SK-MEL-5 (cell line): ENCODE results near the gene NPSR1. TPM values are rescaled to one million over a fixed set of nuclear protein-coding genes. Genes with fewer than 3 reads are reported as not detected.
A peak's percentile ranks its signal among the peaks of the same experiment; 100 is the strongest.

Source experiments
- DNase-seq: peaks from one replicate; pipeline ENCODE4 v3.0.0-alpha.2; 2016; ENCODE audit warnings: low read depth, low spot score
- in situ Hi-C: cut with HindIII; loops from 2 replicates; pipeline ENCODE4 v1.10.0; 2016; ENCODE audit warnings: low sequenced_read_pairs, high pct_unique_total_duplicates, low pct_unique_long_range_greater_than_20kb
- total RNA-seq: library from RNA; depleted of rRNA; stranded (reverse); fragments of >200 nt; shearing (Covaris generic); gene quantifications from 2 replicates; pipeline ENCODE4 v1.2.3, GENCODE V29; 2014

NPSR1 gene
- total RNA-seq, 1 experiment from 2014 or later, result not detected

- in situ Hi-C loops, result no loop called here
- DNase-seq, result no peak
Measured at GRCh38 chr7:34750209-34750608, 92.2 kb downstream of the NPSR1 start.

- in situ Hi-C loops, result no loop called here
Measured at GRCh38 chr7:34750636-34751035, 92.6 kb downstream of the NPSR1 start.

GRCh38 chr7:34751725-34752643 is 94.0 kb downstream of the NPSR1 start:
- DNase-seq, result no peak
- in situ Hi-C loops, result no loop called here

More at GRCh38 chr7:34750636-34751035, 92.6 kb downstream of the NPSR1 start:
- DNase-seq, result no peak

GRCh38 chr7:34752929-34753328 is 94.9 kb downstream of the NPSR1 start:
- in situ Hi-C loops, result no loop called here
- no peak for DNase-seq

GRCh38 chr7:34755008-34755407 is 97.0 kb downstream of the NPSR1 start:
- DNase-seq, result no peak
- in situ Hi-C loops, result no loop called here

GRCh38 chr7:34756025-34756437 is 98.0 kb downstream of the NPSR1 start:
- in situ Hi-C loops, result no loop called here
- no peak for DNase-seq

GRCh38 chr7:34756691-34757090 is 98.7 kb downstream of the NPSR1 start:
- DNase-seq, result no peak
- in situ Hi-C loops, result no loop called here

GRCh38 chr7:34757570-34758110 is 99.6 kb downstream of the NPSR1 start:
- in situ Hi-C loops, result no loop called here
- no peak for DNase-seq

GRCh38 chr7:34758111-34758601 is 100.1 kb downstream of the NPSR1 start:
- in situ Hi-C loops, result no loop called here

GRCh38 chr7:34759477-34760125 is 101.6 kb downstream of the NPSR1 start:
- in situ Hi-C loops, result no loop called here
- DNase-seq, result peak; percentile 80

More at GRCh38 chr7:34758111-34758601, 100.1 kb downstream of the NPSR1 start:
- DNase-seq, result no peak

- DNase-seq, result no peak
- in situ Hi-C loops, result no loop called here
Measured at GRCh38 chr7:34760271-34760670, 102.3 kb downstream of the NPSR1 start.

- in situ Hi-C loops, result no loop called here
Measured at GRCh38 chr7:34761206-34761605, 103.2 kb downstream of the NPSR1 start.

GRCh38 chr7:34761627-34762026 is 103.6 kb downstream of the NPSR1 start:
- in situ Hi-C loops, result no loop called here

More at GRCh38 chr7:34761206-34761605, 103.2 kb downstream of the NPSR1 start:
- no peak for DNase-seq

GRCh38 chr7:34762764-34763163 is 104.7 kb downstream of the NPSR1 start:
- no peak for DNase-seq
- in situ Hi-C loops, result no loop called here

More at GRCh38 chr7:34761627-34762026, 103.6 kb downstream of the NPSR1 start:
- no peak for DNase-seq

- no peak for DNase-seq
- in situ Hi-C loops, result no loop called here
Measured at GRCh38 chr7:34772296-34772938, 114.4 kb downstream of the NPSR1 start.

GRCh38 chr7:34776748-34777358 is 118.8 kb downstream of the NPSR1 start:
- in situ Hi-C loops, result no loop called here
- peak; percentile 52 for DNase-seq

- in situ Hi-C loops, result no loop called here
- no peak for DNase-seq
Measured at GRCh38 chr7:34780546-34780945, 122.5 kb downstream of the NPSR1 start.
